HepG2 (cell line): ENCODE data around the gene ELAVL4.

Experiments
- EZH2 ChIP-seq: conservative IDR thresholded peaks from 2 replicates; pipeline ENCODE4 v1.6.1; 2012; ENCODE audit warnings: mild to moderate bottlenecking, low read depth, low read length, moderate library complexity
- MAZ ChIP-seq, 2 experiments: sonication (generic) in 1 of 2; formaldehyde crosslinking in 1 of 2; IDR thresholded peaks; 2 replicates each; pipeline versions ENCODE4 v1.5.0 to v1.6.1; 2012 to 2020; ENCODE audit warnings: low read depth in 2 of 2, mild to moderate bottlenecking in 2 of 2, borderline replicate concordance in 1 of 2, improper control_type of control experiment in 1 of 2, low read length in 1 of 2, missing genetic modification reagents in 1 of 2, moderate library complexity in 1 of 2
- MLX ChIP-seq: IDR thresholded peaks from 2 replicates; pipeline ENCODE4 v1.6.1; 2016
- PCBP2 ChIP-seq: fragments of 200-400 bp; formaldehyde crosslinking; optimal IDR thresholded peaks from 2 replicates; pipeline ENCODE3; 2018; ENCODE audit warnings: low read length, low read depth; ENCODE audit not compliant: poor library complexity, severe bottlenecking
- POLR2A ChIP-seq, 2 experiments: IDR thresholded peaks; 2 replicates each; pipeline ENCODE4 v1.6.1; 2011; ENCODE audit warnings: low read depth in 2 of 2, low read length in 2 of 2, mild to moderate bottlenecking in 1 of 2, moderate library complexity in 1 of 2; ENCODE audit not compliant: insufficient read depth in 1 of 2
- RAD21 ChIP-seq: fragments of 450-650 bp; formaldehyde crosslinking; IDR thresholded peaks from 2 replicates; pipeline ENCODE4 v1.5.0; 2020; ENCODE audit warnings: mild to moderate bottlenecking
- RFX5 ChIP-seq: IDR thresholded peaks from 2 replicates; pipeline ENCODE4 v1.6.1; 2011; ENCODE audit warnings: low read depth, low read length, improper control_type of control experiment
- TAF1 ChIP-seq: sonication (generic); formaldehyde crosslinking; IDR thresholded peaks from 2 replicates; pipeline ENCODE4 v1.4.0; 2020; ENCODE audit warnings: missing genetic modification reagents
- ZNF563 ChIP-seq: sonication (generic); formaldehyde crosslinking; IDR thresholded peaks from 2 replicates; pipeline ENCODE4 v1.8.0; 2022; ENCODE audit warnings: mild to moderate bottlenecking, moderate library complexity, missing genetic modification reagents
- TF ChIP-seq, protein P1 (sequence below): sonication (generic); formaldehyde crosslinking; IDR thresholded peaks from 2 replicates; pipeline ENCODE4 v1.5.0; 2020; ENCODE audit warnings: missing genetic modification reagents
- TF ChIP-seq, protein P2 (sequence below): sonication (generic); formaldehyde crosslinking; IDR thresholded peaks from 2 replicates; pipeline ENCODE4 v1.5.0; 2020; ENCODE audit warnings: missing genetic modification reagents
- TF ChIP-seq, protein P3 (sequence below): sonication (generic); formaldehyde crosslinking; IDR thresholded peaks from 2 replicates; pipeline ENCODE4 v1.4.0; 2020; ENCODE audit warnings: missing genetic modification reagents, borderline replicate concordance
- TF ChIP-seq, protein P4 (sequence below): sonication (generic); formaldehyde crosslinking; IDR thresholded peaks from 2 replicates; pipeline ENCODE4 v1.8.0; 2022; ENCODE audit warnings: missing genetic modification reagents, low read depth, mild to moderate bottlenecking, borderline replicate concordance

GRCh38 chr1:50099654-50100053 is 9.1 kb upstream of the ELAVL4 start:
- TF ChIP-seq ZNF563 (CRISPR knock-in tag): no peak
- TF ChIP-seq, protein P1, sequence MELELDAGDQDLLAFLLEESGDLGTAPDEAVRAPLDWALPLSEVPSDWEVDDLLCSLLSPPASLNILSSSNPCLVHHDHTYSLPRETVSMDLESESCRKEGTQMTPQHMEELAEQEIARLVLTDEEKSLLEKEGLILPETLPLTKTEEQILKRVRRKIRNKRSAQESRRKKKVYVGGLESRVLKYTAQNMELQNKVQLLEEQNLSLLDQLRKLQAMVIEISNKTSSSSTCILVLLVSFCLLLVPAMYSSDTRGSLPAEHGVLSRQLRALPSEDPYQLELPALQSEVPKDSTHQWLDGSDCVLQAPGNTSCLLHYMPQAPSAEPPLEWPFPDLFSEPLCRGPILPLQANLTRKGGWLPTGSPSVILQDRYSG: no peak
- TF ChIP-seq, protein P2, sequence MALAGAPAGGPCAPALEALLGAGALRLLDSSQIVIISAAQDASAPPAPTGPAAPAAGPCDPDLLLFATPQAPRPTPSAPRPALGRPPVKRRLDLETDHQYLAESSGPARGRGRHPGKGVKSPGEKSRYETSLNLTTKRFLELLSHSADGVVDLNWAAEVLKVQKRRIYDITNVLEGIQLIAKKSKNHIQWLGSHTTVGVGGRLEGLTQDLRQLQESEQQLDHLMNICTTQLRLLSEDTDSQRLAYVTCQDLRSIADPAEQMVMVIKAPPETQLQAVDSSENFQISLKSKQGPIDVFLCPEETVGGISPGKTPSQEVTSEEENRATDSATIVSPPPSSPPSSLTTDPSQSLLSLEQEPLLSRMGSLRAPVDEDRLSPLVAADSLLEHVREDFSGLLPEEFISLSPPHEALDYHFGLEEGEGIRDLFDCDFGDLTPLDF (CRISPR knock-in tag): no peak
- no peak for TF ChIP-seq TAF1 (CRISPR knock-in tag)
- TF ChIP-seq, protein P3, sequence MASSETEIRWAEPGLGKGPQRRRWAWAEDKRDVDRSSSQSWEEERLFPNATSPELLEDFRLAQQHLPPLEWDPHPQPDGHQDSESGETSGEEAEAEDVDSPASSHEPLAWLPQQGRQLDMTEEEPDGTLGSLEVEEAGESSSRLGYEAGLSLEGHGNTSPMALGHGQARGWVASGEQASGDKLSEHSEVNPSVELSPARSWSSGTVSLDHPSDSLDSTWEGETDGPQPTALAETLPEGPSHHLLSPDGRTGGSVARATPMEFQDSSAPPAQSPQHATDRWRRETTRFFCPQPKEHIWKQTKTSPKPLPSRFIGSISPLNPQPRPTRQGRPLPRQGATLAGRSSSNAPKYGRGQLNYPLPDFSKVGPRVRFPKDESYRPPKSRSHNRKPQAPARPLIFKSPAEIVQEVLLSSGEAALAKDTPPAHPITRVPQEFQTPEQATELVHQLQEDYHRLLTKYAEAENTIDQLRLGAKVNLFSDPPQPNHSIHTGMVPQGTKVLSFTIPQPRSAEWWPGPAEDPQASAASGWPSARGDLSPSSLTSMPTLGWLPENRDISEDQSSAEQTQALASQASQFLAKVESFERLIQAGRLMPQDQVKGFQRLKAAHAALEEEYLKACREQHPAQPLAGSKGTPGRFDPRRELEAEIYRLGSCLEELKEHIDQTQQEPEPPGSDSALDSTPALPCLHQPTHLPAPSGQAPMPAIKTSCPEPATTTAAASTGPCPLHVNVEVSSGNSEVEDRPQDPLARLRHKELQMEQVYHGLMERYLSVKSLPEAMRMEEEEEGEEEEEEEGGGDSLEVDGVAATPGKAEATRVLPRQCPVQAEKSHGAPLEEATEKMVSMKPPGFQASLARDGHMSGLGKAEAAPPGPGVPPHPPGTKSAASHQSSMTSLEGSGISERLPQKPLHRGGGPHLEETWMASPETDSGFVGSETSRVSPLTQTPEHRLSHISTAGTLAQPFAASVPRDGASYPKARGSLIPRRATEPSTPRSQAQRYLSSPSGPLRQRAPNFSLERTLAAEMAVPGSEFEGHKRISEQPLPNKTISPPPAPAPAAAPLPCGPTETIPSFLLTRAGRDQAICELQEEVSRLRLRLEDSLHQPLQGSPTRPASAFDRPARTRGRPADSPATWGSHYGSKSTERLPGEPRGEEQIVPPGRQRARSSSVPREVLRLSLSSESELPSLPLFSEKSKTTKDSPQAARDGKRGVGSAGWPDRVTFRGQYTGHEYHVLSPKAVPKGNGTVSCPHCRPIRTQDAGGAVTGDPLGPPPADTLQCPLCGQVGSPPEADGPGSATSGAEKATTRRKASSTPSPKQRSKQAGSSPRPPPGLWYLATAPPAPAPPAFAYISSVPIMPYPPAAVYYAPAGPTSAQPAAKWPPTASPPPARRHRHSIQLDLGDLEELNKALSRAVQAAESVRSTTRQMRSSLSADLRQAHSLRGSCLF (CRISPR knock-in tag): no peak
- TF ChIP-seq MAZ (IDR thresholded peaks at IDR 0.05; ENCODE audit: borderline replicate concordance, low read depth, low read length): no peak
- no peak for TF ChIP-seq MAZ (CRISPR knock-in tag; IDR thresholded peaks at IDR 0.05; ENCODE audit: low read depth)
- no peak for TF ChIP-seq EZH2
- no peak for TF ChIP-seq PCBP2
- no peak for TF ChIP-seq MLX
- TF ChIP-seq RFX5: no peak
- no peak for TF ChIP-seq POLR2A (IDR thresholded peaks at IDR 0.05; ENCODE audit: insufficient read depth in 1 of 2, low read depth in 2 of 2, low read length in 2 of 2)
- TF ChIP-seq, protein P4, sequence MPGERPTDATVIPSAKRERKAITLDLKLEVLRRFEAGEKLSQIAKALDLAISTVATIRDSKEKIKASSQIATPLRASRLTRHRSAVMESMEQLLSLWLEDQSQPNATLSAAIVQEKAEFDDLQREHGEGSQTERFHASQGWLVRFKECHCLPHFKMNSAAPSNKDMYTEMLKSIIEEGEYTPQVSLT (CRISPR knock-in tag): no peak
- no peak for TF ChIP-seq RAD21
